Vagina (tissue), 2 donors: Measurements from ENCODE around the gene C1orf74. TPM values are rescaled to one million over a fixed set of nuclear protein-coding genes. Genes with fewer than 3 reads are reported as not detected.
A peak's percentile ranks its signal among the peaks of the same experiment; 100 is the strongest.

Experiments
- DNase-seq, 2 donors: peaks; one replicate each; pipeline ENCODE4 v3.0.0-alpha.2; 2017; ENCODE audit errors: extremely low spot score in 2 of 2
- H3K27ac ChIP-seq: fragments of 200-600 bp; sonication (generic); one replicate; pipeline ENCODE4 v1.5.1; 2019
- H3K27me3 ChIP-seq: fragments of 200-600 bp; sonication (generic); one replicate; pipeline ENCODE4 v1.5.1; 2019
- H3K36me3 ChIP-seq, 2 donors: fragments of 200-600 bp; sonication (generic); one replicate each; pipeline ENCODE4 v1.5.1; 2017 to 2019
- H3K4me1 ChIP-seq: fragments of 200-600 bp; sonication (generic); one replicate; pipeline ENCODE4 v1.5.1; 2019
- H3K4me3 ChIP-seq, 2 donors: fragments of 200-600 bp; sonication (generic); 1 replicate in 1 of 2; 2 replicates in 1 of 2; pipeline ENCODE4 v1.5.1; 2016 to 2019
- H3K9me3 ChIP-seq: fragments of 200-600 bp; sonication (generic); one replicate; pipeline ENCODE4 v1.5.1; 2019
- CTCF ChIP-seq, 3 experiments: fragments of 450-650 bp in 2 of 3; fragments of 200-600 bp in 1 of 3; sonication (generic) in 1 of 3; IDR thresholded peaks; one replicate each; pipeline ENCODE4 v1.5.1; 2017 to 2019; ENCODE audit warnings: antibody characterized with exemption in 3 of 3, mild to moderate bottlenecking in 2 of 3, moderate library complexity in 2 of 3
- POLR2A ChIP-seq, 2 donors: fragments of 450-650 bp; IDR thresholded peaks; one replicate each; pipeline ENCODE4 v1.6.1; 2017; ENCODE audit warnings: antibody characterized with exemption in 2 of 2, mild to moderate bottlenecking in 2 of 2, moderate library complexity in 2 of 2
- POLR2AphosphoS5 ChIP-seq, 2 donors: sonication (generic); formaldehyde crosslinking; IDR thresholded peaks; one replicate each; pipeline ENCODE4 v1.9.0; 2017; ENCODE audit warnings: antibody characterized with exemption in 2 of 2, mild to moderate bottlenecking in 2 of 2, low read depth in 1 of 2; ENCODE audit not compliant: insufficient read depth in 1 of 2
- intact Hi-C: fragments of 100-400 bp; cut with DNase I; formaldehyde crosslinking; loops from one replicate; pipeline ENCODE4 v1.15.1; 2023
- total RNA-seq: library from RNA; depleted of rRNA; stranded (reverse); fragments of >200 nt; gene quantifications from one replicate; pipeline ENCODE4 v1.2.3, GENCODE V29; 2016

C1orf74 gene
- total RNA-seq, 1 donor from 2014 or later, result 2.0 TPM

DNA sequence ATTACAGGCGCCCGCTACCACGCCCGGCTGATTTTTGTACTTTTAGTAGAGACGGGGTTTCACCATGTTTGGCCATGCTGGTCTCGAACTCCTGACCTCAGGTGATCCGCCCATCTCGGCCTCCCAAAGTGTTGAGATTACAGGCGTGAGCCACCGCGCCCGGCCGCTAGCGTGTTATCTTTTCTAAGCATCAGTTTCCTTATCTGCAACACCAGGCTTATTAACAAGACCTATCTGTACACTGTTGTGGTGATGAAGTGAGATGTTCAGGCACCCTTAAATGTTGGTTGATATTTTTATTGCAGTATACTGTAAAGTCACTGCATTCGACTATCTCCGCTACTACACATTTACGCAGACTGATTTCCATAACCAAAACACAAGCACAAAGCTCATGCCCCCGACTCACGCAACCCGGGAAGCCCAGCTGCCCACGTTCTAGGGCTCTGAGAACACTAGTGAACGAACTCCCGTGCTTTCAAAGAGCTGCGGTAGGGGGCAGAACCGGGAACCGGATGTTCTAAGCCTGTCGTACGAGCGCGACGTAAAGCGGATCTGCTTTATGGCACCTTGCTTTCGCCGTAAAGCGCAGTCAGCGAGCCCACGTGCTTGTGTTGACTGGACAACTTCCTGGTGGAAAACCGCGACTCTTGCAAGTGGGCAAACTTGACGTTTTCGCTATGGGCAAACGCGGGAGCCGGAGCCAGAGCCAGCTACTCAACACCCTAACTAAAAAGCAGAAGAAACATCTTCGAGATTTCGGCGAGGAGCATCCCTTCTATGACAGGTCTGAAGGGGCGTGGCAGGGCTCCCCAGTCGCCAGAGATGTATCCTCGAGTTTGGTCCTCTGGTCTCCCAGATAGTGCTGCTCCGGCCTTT is 43.3 kb upstream of the C1orf74 start, which contains the start of gene UTP25:
TSS of gene UTP25 (plus strand) at position 589 of the 879 bp plus-strand sequence. CDS start at position 681, 92 bp downstream.
- Histone ChIP-seq H3K4me1 (peaks cover 30% of the 10 kb centered on the region), H3K27ac (peak within 1 kb of the TSS; percentile 66), H3K9me3 (no peaks in the 10 kb centered on the region), H3K27me3 (no peaks in the 10 kb centered on the region), H3K36me3 (peaks cover 0 to 18% of the 10 kb centered on the region in 2 donors), H3K4me3 (peak within 1 kb of the TSS; percentile 76 to 84)
- intact Hi-C loops, result no loop called here
- peak in 1 of 2 donors; percentile 97 for DNase-seq
- TF ChIP-seq CTCF (IDR thresholded peaks at IDR 0.05), result peak; percentile 45 to 84 (median 47)
- no peak for TF ChIP-seq POLR2A (IDR thresholded peaks at IDR 0.05)
- TF ChIP-seq POLR2AphosphoS5 (IDR thresholded peaks at IDR 0.05; ENCODE audit: insufficient read depth in 1 of 2, low read depth in 1 of 2), result peak; percentile 81 to 98

DNA sequence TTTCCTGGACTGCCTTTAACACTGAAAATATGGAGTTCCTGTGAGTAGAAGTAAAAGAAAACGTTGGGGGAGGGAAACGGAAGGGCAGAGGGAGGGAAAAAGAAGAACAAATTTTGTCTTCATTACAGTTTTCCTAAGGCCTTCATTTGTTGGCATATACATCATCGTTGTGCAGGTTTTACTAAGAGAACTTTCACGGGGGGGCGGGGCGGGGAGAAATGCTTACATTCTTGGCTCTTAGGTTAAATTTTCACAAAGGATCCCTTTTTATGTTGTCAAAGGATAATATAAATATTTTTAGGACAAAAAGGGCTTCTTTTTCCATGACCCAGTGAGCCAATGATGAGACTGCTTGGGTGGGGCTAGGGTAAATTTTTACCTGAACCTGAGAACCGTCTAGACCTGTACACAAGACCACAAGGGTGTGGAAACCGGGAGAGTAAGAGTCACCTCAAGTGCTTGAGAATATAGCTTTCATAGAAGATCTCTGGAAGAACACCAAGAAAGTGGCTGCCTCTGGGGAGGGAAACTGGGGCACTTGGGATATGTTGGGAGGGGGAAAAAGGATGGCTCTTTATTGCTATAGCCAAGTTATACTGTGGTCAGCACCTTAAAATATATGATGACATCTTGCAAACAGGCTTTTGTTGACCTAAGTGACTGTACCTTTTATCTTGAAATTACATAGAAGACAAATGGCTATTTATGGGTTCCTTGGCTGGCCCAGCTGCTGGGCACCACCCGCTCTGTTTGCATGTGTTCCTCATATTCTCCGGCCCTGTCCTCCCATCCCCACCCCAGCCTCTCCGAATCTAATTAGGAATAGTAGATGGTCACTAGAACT is 41.5 kb upstream of the C1orf74 start:
- no peak overlapping the region for H3K27ac ChIP-seq
- peaks cover 32% of the 10 kb centered on the region for H3K4me1 ChIP-seq

GRCh38 chr1:209823143-209824041 is 39.0 kb upstream of the C1orf74 start:
- no peaks in the 10 kb centered on the region for H3K36me3 ChIP-seq
- no peak for DNase-seq
- TF ChIP-seq CTCF (IDR thresholded peaks at IDR 0.05) (peak in 2 of 3 experiments; percentile 41 to 42), POLR2AphosphoS5 (IDR thresholded peaks at IDR 0.05; ENCODE audit: insufficient read depth in 1 of 2, low read depth in 1 of 2) (peak in 1 of 2 donors; percentile 12), POLR2A (IDR thresholded peaks at IDR 0.05) (no peak)
- H3K27me3 ChIP-seq, result no peaks in the 10 kb centered on the region
- H3K4me3 ChIP-seq, result no peak overlapping the region
- no peaks in the 10 kb centered on the region for H3K9me3 ChIP-seq
- no peak overlapping the region for H3K27ac ChIP-seq
- intact Hi-C loops, result no loop called here
- H3K4me1 ChIP-seq, result peaks cover 13% of the 10 kb centered on the region

More for the DNA sequence above, 41.5 kb upstream of the C1orf74 start:
- H3K27me3 ChIP-seq, result no peaks in the 10 kb centered on the region
- TF ChIP-seq POLR2A (IDR thresholded peaks at IDR 0.05), result no peak
- no peak for TF ChIP-seq POLR2AphosphoS5 (IDR thresholded peaks at IDR 0.05; ENCODE audit: insufficient read depth in 1 of 2, low read depth in 1 of 2)
- no peak for TF ChIP-seq CTCF (IDR thresholded peaks at IDR 0.05)
- no peak overlapping the region for H3K4me3 ChIP-seq
- H3K36me3 ChIP-seq, result peaks cover 0 to 2% of the 10 kb centered on the region in 2 donors
- H3K9me3 ChIP-seq, result no peaks in the 10 kb centered on the region
- intact Hi-C loops, result no loop called here
- DNase-seq, result no peak

- Histone ChIP-seq H3K27me3 (no peaks in the 10 kb centered on the region), H3K27ac (no peak overlapping the region), H3K4me3 (no peak overlapping the region), H3K4me1 (peaks cover 12% of the 10 kb centered on the region), H3K36me3 (no peaks in the 10 kb centered on the region), H3K9me3 (no peaks in the 10 kb centered on the region)
- DNase-seq, result no peak
- TF ChIP-seq CTCF (IDR thresholded peaks at IDR 0.05) (no peak), POLR2A (IDR thresholded peaks at IDR 0.05) (no peak), POLR2AphosphoS5 (IDR thresholded peaks at IDR 0.05; ENCODE audit: insufficient read depth in 1 of 2, low read depth in 1 of 2) (no peak)
- intact Hi-C loops, result no loop called here
Observed at GRCh38 chr1:209822706-209823105, 38.3 kb upstream of the C1orf74 start.
